NCI-H2171 (cell line): ENCODE results near the gene RORB.
"Not testable (repeated sequence)": the region's sequence is repeated elsewhere in the genome, so short reads cannot be mapped to it uniquely, and the experiment has no call there.

ENCODE experiments used
- DNase-seq: peaks from one replicate; lab custom pipeline; 2025; lab: John Stamatoyannopoulos, UW

The RORB gene

GRCh38 chr9:74513221-74513620, 16.1 kb downstream of the RORB start:
- no peak for DNase-seq

GRCh38 chr9:74517188-74517587, 20.1 kb downstream of the RORB start:
- no peak for DNase-seq

- no peak for DNase-seq
Observed at GRCh38 chr9:74519419-74519818, 22.3 kb downstream of the RORB start.

DNA sequence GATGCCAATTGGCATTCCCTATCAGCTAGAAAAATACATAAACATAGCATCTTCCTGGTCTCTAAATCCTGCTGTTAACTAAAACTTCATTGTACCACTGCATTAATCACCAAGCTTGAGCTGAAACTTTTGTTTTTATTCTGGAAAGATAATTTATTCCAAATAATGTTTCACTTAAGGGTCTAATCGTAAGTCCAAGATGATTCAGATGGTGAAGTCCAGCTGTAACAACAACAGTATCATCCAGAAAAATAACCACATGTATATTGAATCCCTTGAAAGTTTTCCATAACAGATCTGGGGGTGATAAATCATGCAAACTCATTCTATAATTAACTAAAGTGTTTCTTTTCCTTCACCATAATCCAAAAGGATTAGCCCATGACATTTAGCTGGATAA, 23.9 kb downstream of the RORB start:
- DNase-seq: no peak

DNA sequence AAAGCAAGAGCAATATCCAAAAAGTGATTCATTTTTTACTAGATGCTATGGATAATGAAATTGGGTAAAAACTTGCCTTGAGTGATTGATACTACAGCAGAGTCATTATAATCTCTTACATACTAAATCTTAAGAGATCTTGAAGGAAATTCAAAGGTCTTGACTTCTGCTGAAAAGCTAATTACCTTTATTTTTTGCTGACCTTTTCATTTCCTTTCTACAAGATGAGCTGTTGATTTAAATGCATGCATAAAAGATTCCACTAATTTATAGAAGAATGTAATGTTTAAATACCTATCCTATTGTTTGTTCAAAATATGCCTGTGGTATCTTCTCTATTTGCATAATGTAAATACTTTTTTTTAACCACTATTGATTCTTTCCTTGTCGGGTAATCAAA, 27.2 kb downstream of the RORB start:
- DNase-seq: no peak

DNA sequence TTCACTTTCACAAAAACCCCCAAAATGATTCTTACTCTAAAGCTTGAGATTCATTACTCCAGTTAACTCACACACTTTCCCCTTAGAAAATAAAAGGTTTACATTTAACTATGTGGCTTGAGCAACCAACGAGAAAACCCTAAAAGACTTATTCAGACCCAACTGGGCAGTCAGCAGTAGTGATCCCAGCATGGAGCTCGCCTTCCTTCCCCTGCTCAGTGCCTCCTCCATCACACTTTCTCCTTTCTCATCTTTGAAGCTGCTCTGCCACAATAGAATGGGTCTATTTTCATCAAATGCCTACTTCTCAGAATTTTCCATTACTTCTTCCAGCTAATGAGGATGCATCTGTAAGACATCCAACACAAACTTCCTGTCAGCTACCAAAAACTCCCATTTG, 29.1 kb downstream of the RORB start:
- DNase-seq: no peak

- DNase-seq: no peak
Observed at GRCh38 chr9:74527718-74528117, 30.6 kb downstream of the RORB start.

GRCh38 chr9:74528207-74528606, 31.1 kb downstream of the RORB start:
- DNase-seq: no peak

- not testable (repeated sequence) for DNase-seq
Observed at GRCh38 chr9:74530458-74530857, 33.3 kb downstream of the RORB start.

DNA sequence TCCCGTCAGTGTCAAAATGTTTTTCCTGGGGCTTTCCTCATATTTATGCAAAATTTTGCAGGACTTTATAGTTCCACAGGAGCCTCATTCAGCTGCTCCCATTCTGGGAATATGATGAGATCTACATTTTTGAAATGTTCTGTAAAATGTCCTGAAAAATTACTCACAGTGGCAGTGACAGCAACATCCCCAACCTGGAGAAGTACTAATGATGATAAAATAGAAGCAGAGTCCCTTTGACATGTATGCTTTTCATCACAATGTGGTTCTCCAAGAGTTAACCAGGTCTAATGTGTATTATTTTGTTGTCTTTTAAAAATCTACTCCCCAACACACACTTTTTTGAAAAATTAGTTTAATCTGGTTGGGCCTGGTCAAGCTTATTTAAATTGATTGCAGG, 36.1 kb downstream of the RORB start:
- DNase-seq: no peak

DNA sequence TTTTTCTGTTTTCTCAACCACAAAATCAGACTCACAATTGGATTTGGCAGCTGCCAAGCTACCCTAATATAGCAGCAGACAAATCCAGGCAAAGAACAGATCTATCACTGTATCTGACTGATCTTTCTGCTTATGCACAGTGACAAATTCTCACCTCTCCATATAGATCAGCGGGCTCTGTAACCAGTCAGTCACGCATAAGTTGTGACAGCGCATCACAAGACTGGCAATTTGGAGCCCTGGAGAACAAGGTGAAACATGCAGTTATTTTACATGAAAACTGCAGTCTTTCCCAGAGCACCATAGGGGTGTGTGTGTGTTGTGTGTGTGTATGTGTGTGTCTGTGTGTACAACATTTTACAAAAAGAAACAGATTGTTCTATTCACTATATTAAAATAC, 37.7 kb downstream of the RORB start:
- no peak for DNase-seq

DNA sequence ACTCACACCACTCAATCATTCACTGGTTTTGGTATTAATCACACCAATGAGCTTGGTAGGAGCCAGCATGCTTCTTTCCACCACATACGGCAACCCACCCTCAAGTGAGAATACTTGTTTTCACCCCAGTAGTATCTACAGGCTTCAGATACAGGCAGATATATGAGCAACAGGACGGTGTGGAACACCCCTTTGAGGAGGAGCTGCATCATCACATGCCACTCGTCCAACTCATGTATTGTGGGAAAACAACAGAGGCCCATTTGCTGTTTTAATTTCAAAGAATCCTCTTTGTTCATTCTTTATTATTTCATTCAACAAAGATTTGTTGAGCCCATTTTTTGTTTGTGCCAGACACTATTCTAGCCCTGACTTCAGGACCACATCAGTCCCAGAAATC, 46.0 kb downstream of the RORB start:
- no peak for DNase-seq

DNA sequence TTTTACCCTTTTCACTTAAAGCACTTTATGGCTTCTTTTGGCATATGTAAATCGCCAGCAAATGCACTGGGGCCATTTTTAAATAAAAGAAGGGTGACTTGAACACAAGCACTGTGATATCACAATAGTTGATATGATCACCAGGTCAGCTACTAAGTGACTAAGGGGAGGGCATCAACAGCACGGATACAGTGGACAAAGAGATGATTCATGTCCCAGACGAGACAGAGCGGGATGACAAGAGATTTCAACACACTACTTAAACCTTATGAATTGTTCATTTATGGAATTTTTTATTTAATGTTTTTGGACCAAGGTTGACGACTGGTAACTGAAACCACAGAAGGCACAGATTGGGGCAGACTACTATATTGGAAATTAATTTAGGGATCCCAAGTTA, 54.1 kb downstream of the RORB start:
- DNase-seq: no peak

DNA sequence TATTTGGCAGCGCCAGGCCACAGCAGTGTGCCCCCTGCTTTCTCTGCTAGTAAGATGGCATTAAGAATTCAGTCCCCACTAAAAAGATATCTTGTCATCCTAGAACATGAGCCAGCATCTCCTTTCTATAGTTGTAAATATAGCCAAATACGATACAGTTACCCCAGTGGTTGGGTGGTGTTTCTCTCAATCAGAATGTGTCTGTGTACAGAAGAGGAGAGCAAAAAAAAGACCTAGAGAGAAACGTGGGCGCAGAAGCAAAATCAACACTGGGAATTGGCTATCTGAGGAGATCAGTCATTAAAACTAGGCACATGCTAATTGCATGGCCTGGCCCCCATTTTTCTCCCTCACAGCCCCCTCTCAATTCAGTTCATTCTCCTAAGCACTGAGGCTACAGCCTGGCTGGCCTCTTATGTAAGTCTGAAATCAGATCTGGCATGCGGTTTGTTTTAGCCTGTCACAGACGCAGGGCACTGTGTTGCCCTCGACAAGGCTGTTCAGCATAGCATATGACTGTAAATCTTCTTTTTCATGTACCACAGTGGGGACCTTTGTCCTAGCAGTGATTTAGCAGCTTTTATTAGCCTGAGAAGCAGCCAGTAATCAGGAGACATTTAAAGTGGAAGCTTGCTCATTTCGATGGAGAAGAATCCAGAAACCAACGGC, 57.8 kb downstream of the RORB start:
- no peak for DNase-seq

DNA sequence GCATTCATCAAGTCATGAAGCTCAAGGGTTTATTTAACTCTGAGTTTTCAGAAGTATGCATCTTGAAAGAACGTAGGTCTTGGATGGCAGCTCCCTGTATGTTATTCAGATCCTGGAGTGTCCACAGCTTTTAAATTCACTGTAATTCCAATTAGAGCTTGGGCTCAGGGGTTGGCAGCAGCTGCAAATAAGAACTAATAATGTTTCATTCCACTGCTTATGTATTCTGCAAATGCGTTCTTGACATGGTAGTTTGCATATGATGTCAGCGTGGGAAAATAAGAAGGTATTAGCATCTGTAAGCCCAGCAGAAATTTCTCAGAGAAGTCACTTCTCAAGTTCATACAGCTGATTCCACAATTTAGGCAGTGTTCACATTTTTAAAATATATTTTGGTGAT, 58.4 kb downstream of the RORB start:
- DNase-seq: no peak

- no peak for DNase-seq
Observed at GRCh38 chr9:74556685-74557084, 59.5 kb downstream of the RORB start.

DNA sequence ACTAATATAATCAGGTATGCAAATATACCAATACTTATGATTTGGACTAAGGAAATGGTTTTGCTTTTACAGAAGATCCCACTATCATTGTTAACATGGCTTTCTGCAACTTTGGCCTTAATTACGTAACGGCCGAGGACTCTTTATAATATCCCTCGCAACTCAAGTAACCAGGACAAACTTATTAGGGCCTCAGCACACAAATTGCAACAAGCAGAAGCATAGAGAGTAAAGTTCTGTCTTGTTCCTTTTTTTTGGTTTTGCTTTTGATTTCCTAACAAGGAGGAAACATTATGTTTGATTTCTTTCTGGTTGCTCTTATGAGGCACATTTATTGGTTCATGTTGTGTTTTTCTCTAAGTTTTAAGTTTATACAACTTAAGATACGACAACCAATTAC, 60.4 kb downstream of the RORB start:
- DNase-seq: no peak

GRCh38 chr9:74562611-74563010, 65.5 kb downstream of the RORB start:
- DNase-seq: no peak

DNA sequence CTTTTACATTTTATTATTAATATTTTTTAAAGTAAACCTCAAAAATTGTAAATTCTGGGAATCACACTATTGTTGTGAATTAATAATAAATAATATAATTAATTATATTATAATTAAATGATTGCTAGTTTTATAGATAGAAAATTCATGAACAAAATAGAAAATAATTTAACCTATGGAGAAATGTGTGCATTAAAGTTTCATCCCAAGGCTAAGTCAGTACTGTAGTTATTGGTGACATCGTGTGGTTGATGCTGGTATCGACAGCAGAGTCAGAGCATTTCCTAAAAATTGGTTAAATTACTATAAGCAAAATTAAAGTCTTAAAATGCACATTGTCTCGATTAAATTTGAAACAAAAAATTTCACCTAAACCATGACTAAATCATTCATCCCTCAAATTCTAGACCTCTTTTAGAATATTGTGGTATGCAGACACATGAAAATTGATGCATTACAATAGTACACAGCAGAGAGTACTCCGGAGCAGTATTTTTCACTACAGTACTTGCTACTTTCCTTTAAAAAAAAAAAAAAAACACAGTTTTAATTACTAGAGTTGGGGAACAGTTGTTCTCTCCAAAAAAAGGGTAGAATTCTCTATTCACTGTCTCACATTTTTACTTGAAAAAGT, 73.9 kb downstream of the RORB start:
- no peak for DNase-seq

DNA sequence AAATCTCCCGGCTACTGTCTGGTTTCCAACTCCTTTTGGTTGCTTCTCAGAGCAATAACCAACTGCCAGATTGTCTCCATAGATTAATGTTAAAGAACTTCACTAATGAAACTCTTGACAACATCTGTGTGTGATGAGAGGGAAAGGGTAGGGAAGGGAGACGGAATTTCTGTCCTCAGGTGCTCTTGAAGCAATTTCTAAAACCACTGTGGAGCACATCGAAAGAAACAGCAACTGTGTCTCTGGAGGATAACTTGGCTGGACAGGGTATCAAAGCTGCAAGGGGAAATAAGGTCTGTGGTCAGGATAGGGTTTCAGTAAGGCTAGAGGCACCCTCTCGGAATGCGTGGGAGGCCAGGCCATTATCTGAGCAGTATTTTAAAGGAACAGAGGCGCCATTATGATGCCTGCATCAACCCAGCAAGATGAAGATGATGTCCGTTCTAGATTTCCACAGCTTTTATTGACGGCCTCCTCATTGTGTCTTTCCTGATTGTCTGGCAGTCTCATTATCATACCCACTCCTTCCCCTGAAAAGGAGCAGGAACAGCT, 76.6 kb downstream of the RORB start:
- no peak for DNase-seq

- no peak for DNase-seq
Observed at GRCh38 chr9:74576176-74576575, 79.0 kb downstream of the RORB start.

GRCh38 chr9:74577956-74578355, 80.8 kb downstream of the RORB start:
- DNase-seq: no peak

GRCh38 chr9:74589576-74589975, 92.4 kb downstream of the RORB start:
- no peak for DNase-seq

DNA sequence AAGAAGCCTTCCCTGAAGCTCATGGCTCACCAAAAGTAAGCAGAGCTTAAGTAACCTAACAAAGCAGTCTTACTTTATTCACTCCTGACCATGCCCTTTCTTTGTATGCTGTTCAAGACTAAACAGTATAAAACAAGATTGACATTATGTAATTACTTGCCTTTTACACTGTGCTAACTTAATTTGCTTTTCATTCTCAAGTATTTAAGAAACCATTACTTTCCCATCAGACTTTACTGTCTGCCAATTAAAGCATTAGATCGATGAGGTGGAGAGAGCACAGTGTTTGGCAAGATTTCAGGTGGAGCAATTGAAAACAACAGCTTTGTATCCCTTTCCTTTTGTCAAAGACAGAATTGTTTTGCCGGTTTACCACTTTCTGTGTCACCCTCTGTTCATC, 98.2 kb downstream of the RORB start:
- no peak for DNase-seq
